ENCODE data around the gene ANKRD2.

ANKRD2 gene

DNA sequence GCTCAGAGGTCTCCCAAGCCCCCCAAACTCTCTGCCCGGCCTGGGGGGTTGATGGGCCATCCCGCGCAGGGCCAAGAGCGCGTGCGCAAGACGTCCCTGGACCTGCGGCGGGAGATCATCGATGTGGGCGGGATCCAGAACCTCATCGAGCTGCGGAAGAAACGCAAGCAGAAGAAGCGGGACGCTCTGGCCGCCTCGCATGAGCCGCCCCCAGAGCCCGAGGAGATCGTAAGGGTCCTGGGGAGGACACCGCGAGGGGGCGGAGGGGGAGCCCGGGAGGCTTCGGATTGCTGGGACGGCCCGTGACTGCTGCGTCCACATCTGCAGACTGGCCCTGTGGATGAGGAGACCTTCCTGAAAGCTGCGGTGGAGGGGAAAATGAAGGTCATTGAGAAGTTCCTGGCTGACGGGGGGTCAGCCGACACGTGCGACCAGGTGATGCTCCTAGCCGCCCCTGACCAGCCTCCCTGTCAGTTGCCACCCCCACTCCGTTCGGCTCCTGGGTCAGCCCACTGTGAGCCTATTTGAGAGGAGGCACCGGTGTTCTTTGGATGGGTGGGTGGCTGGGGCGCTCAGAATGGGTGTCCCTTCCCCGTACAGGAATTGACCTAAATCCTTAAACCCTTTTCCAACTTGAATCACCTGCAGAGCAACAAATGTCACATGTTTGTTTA, 5.7 kb downstream of the ANKRD2 start:
- ChIA-PET POLR2A (no interaction called here), CTCF (interaction anchor here (1.5 kb wide), 1 partner anchor 10 kb away, joined by 4 read pairs; no protein-coding TSS in a partner anchor)
- H3K27me3 ChIP-seq (replicated peaks in 2 of 5; ENCODE audit: control insufficient read depth in 4 of 5, insufficient read depth in 5 of 5, low read length in 4 of 5), result peaks cover 0 to 15% (median 3%) of the 10 kb centered on the region in 5 experiments
- peak overlapping the region in 1 of 7 experiments; percentile 8 for H3K4me3 ChIP-seq (ENCODE audit: control insufficient read depth in 1 of 7, extremely low read depth in 1 of 7, insufficient read depth in 4 of 7, low read depth in 2 of 7, low read length in 6 of 7)
- H3K4me1 ChIP-seq (ENCODE audit: control extremely low read depth in 1 of 4, control insufficient read depth in 4 of 4, insufficient read depth in 4 of 4, low read length in 3 of 4), result no peaks in the 10 kb centered on the region
- no peaks in the 10 kb centered on the region for H3K9me3 ChIP-seq (ENCODE audit: control extremely low read depth in 1 of 5, control insufficient read depth in 4 of 5, insufficient read depth in 2 of 5, low read depth in 1 of 5, low read length in 4 of 5)
- no peaks in the 10 kb centered on the region for H3K36me3 ChIP-seq (ENCODE audit: control insufficient read depth in 4 of 4, insufficient read depth in 4 of 4, low read length in 3 of 4)
- no peak for DNase-seq
- 77% methylated on average over 31 of the region's 40 CpGs for WGBS (ENCODE audit: insufficient coverage)
- H3K27ac ChIP-seq (ENCODE audit: insufficient read depth in 1 of 2, low read depth in 1 of 2, low read length in 2 of 2, poor library complexity in 1 of 2, severe bottlenecking in 2 of 2), result no peak overlapping the region

DNA sequence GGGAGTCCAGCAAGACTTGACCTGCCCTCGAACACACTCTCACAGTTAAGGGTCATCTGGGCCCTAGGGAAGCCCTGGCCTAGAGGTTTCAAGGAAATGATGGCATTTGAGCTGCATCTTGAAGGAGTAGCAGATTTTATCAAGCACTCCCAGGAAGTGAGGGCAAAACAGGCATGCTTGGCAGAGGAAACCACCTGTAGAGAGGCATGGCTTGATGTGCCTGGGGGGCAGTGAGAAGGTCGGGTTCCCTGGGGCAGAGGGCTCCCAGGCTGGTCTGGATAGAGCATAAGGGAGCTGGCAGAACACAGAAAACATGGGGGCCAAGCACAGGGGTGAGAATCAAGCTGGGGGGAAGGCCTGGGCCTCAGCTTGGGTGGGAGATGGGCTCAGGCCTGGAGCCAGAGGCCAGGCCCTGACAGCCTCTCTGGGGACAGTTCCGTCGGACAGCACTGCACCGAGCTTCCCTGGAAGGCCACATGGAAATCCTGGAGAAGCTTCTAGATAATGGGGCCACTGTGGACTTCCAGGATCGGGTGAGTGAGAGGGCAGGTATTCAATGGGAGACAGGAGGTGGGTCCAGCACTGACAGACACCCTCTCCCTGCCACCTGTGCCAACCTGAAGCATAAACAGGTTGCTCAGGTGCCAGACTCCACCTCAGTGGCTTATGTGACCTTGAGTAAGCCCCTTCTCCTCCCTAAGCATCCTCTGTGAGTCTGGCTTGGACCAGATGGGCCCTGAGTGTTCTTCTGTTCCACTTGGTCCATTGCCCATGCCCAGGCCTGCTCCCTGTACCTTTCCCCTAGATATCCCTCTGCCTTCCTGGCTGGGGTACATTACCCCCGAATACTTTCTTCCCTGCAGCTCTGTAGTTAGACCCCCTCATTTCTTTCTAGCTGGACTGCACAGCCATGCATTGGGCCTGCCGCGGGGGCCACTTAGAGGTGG, 8.1 kb downstream of the ANKRD2 start:
- H3K27ac ChIP-seq (ENCODE audit: insufficient read depth in 1 of 2, low read depth in 1 of 2, low read length in 2 of 2, poor library complexity in 1 of 2, severe bottlenecking in 2 of 2), result no peak overlapping the region
- no peaks in the 10 kb centered on the region for H3K36me3 ChIP-seq (ENCODE audit: control insufficient read depth in 4 of 4, insufficient read depth in 4 of 4, low read length in 3 of 4)
- CTCF ChIA-PET, result interaction anchor here (1.1 to 1.2 kb wide), 3 partner anchors 8 to 144 kb away, joined by 3 to 5 read pairs (median 3); partner anchors contain the start of genes ANKRD2 and C10orf62
- POLR2A ChIA-PET, result no interaction called here
- no peak overlapping the region for H3K4me3 ChIP-seq (ENCODE audit: control insufficient read depth in 1 of 7, extremely low read depth in 1 of 7, insufficient read depth in 4 of 7, low read depth in 2 of 7, low read length in 6 of 7)
- DNase-seq, result no peak
- WGBS (ENCODE audit: insufficient coverage), result 99% methylated on average over 8 of the region's 9 CpGs
- no peaks in the 10 kb centered on the region for H3K4me1 ChIP-seq (ENCODE audit: control extremely low read depth in 1 of 4, control insufficient read depth in 4 of 4, insufficient read depth in 4 of 4, low read length in 3 of 4)
- H3K9me3 ChIP-seq (ENCODE audit: control extremely low read depth in 1 of 5, control insufficient read depth in 4 of 5, insufficient read depth in 2 of 5, low read depth in 1 of 5, low read length in 4 of 5), result no peaks in the 10 kb centered on the region
- H3K27me3 ChIP-seq (replicated peaks in 2 of 5; ENCODE audit: control insufficient read depth in 4 of 5, insufficient read depth in 5 of 5, low read length in 4 of 5), result peaks cover 0 to 15% (median 3%) of the 10 kb centered on the region in 5 experiments

DNA sequence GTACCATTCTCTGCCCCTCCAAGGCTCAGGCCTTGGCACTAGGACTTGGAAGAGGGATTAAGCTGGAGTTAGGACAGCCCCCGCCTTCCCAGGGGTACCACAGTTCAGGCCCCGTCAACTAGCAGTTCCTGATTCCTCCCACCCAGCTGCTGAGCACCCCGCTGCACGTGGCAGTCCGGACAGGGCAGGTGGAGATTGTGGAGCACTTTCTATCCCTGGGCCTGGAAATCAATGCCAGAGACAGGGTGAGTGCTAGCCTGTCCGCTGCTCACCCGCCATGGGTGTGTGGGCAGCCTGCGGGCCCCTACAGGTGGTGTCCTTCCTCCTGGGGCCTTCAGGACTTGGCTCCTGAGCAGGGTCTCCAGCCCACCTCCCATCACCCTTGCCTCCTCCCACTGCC, 9.6 kb downstream of the ANKRD2 start:
- POLR2A ChIA-PET, result no interaction called here
- Histone ChIP-seq H3K27ac (ENCODE audit: insufficient read depth in 1 of 2, low read depth in 1 of 2, low read length in 2 of 2, poor library complexity in 1 of 2, severe bottlenecking in 2 of 2) (no peak overlapping the region), H3K4me1 (ENCODE audit: control extremely low read depth in 1 of 4, control insufficient read depth in 4 of 4, insufficient read depth in 4 of 4, low read length in 3 of 4) (no peaks in the 10 kb centered on the region), H3K27me3 (replicated peaks in 2 of 5; ENCODE audit: control insufficient read depth in 4 of 5, insufficient read depth in 5 of 5, low read length in 4 of 5) (peaks cover 0 to 15% (median 3%) of the 10 kb centered on the region in 5 experiments), H3K36me3 (ENCODE audit: control insufficient read depth in 4 of 4, insufficient read depth in 4 of 4, low read length in 3 of 4) (no peaks in the 10 kb centered on the region), H3K9me3 (ENCODE audit: control extremely low read depth in 1 of 5, control insufficient read depth in 4 of 5, insufficient read depth in 2 of 5, low read depth in 1 of 5, low read length in 4 of 5) (no peaks in the 10 kb centered on the region), H3K4me3 (ENCODE audit: control insufficient read depth in 1 of 7, extremely low read depth in 1 of 7, insufficient read depth in 4 of 7, low read depth in 2 of 7, low read length in 6 of 7) (no peak overlapping the region)
- CTCF ChIA-PET, result interaction anchor here (1.0 to 1.1 kb wide), 2 partner anchors 9 to 115 kb away, joined by 3 to 5 read pairs; partner anchors contain the start of gene ANKRD2
- no peak for DNase-seq
- WGBS (ENCODE audit: insufficient coverage), result 100% methylated on average over 7 of the region's 8 CpGs

DNA sequence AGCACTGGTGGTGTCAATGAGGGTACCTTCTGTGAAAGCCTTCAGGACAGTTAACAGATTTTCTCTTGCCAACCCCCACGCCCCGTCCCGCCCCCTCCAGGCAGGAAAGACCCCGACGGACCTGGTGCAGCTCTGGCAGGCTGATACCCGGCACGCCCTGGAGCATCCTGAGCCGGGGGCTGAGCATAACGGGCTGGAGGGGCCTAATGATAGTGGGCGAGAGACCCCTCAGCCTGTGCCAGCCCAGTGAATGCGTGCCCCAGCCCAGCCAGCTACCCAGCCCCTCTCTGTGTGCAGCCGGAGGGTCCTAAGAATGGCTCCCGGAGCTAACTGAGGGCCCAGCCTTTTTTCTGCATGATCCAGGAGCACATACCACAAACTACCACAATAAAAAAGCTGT, 10.9 kb downstream of the ANKRD2 start:
- H3K4me3 ChIP-seq (ENCODE audit: control insufficient read depth in 1 of 7, extremely low read depth in 1 of 7, insufficient read depth in 4 of 7, low read depth in 2 of 7, low read length in 6 of 7), result no peak overlapping the region
- CTCF ChIA-PET, result interaction anchor here (1.3 to 2.1 kb wide), 3 partner anchors 8 to 29 kb away, joined by 4 to 6 read pairs (median 5); no protein-coding TSS in a partner anchor
- 95% methylated on average over 11 of the region's 13 CpGs for WGBS (ENCODE audit: insufficient coverage)

DNA sequence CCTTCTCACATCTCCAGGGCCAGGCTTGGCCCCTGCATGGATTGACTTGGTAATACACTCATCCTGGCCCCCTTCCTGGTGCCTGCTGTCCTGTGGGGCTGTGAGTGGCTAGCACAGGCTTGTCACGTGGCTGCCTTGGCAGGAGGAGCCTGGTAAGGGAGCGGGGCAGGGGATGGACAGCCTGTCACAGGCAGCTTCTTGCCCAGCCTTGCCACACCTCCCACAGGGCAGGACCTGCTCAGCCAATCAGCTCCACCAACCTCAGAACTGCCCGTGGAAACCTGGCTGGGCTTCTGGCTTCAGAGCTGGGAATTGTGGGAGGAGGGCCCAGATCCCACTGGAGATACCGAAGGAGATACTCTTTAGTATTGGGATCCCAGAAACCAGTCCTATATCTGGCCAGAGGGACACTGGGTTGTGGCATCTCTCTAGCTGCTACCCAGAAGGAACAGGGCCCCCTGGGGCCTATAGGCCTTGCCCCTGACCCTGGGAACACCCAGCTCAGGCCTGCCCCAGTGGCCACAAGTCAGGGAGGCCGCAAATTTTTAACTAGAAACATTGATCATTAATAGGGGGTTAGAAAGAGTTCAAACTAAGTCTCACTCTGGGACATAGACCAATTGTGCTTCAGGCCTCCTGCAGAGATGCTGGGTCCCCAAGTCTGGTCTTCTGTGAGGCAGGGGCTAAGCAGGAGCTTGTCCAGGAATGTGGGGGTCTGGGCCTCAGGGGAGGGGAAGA, 11.7 kb downstream of the ANKRD2 start, which contains the start of gene HOGA1:
Gene HOGA1, plus strand, starts transcription at position 330 of the 738 bp plus-strand sequence. Its CDS starts 315 bp downstream, at position 645.
- ChIA-PET POLR2A (no interaction called here), CTCF (interaction anchor here (1.3 to 2.1 kb wide), 3 partner anchors 8 to 28 kb away, joined by 4 to 5 read pairs (median 5); partner anchors contain the start of gene ANKRD2)
- Histone ChIP-seq H3K27me3 (replicated peaks in 2 of 5; ENCODE audit: control insufficient read depth in 4 of 5, insufficient read depth in 5 of 5, low read length in 4 of 5) (no peaks in the 10 kb centered on the region), H3K36me3 (ENCODE audit: control insufficient read depth in 4 of 4, insufficient read depth in 4 of 4, low read length in 3 of 4) (no peaks in the 10 kb centered on the region), H3K4me3 (ENCODE audit: control insufficient read depth in 1 of 7, extremely low read depth in 1 of 7, insufficient read depth in 4 of 7, low read depth in 2 of 7, low read length in 6 of 7) (no peak within 1 kb of the TSS), H3K27ac (ENCODE audit: insufficient read depth in 1 of 2, low read depth in 1 of 2, low read length in 2 of 2, poor library complexity in 1 of 2, severe bottlenecking in 2 of 2) (no peak within 1 kb of the TSS), H3K9me3 (ENCODE audit: control extremely low read depth in 1 of 5, control insufficient read depth in 4 of 5, insufficient read depth in 2 of 5, low read depth in 1 of 5, low read length in 4 of 5) (no peaks in the 10 kb centered on the region), H3K4me1 (ENCODE audit: control extremely low read depth in 1 of 4, control insufficient read depth in 4 of 4, insufficient read depth in 4 of 4, low read length in 3 of 4) (no peaks in the 10 kb centered on the region)
- 100% methylated on average over 2 of the region's 5 CpGs for WGBS (ENCODE audit: insufficient coverage)
- DNase-seq, result no peak

More for the DNA sequence above, 10.9 kb downstream of the ANKRD2 start:
- Histone ChIP-seq H3K36me3 (ENCODE audit: control insufficient read depth in 4 of 4, insufficient read depth in 4 of 4, low read length in 3 of 4) (no peaks in the 10 kb centered on the region), H3K4me1 (ENCODE audit: control extremely low read depth in 1 of 4, control insufficient read depth in 4 of 4, insufficient read depth in 4 of 4, low read length in 3 of 4) (no peaks in the 10 kb centered on the region), H3K27ac (ENCODE audit: insufficient read depth in 1 of 2, low read depth in 1 of 2, low read length in 2 of 2, poor library complexity in 1 of 2, severe bottlenecking in 2 of 2) (no peak overlapping the region), H3K9me3 (ENCODE audit: control extremely low read depth in 1 of 5, control insufficient read depth in 4 of 5, insufficient read depth in 2 of 5, low read depth in 1 of 5, low read length in 4 of 5) (no peaks in the 10 kb centered on the region), H3K27me3 (replicated peaks in 2 of 5; ENCODE audit: control insufficient read depth in 4 of 5, insufficient read depth in 5 of 5, low read length in 4 of 5) (peaks cover 0 to 5% (median 3%) of the 10 kb centered on the region in 5 experiments)
- POLR2A ChIA-PET, result no interaction called here
- no peak for DNase-seq

DNA sequence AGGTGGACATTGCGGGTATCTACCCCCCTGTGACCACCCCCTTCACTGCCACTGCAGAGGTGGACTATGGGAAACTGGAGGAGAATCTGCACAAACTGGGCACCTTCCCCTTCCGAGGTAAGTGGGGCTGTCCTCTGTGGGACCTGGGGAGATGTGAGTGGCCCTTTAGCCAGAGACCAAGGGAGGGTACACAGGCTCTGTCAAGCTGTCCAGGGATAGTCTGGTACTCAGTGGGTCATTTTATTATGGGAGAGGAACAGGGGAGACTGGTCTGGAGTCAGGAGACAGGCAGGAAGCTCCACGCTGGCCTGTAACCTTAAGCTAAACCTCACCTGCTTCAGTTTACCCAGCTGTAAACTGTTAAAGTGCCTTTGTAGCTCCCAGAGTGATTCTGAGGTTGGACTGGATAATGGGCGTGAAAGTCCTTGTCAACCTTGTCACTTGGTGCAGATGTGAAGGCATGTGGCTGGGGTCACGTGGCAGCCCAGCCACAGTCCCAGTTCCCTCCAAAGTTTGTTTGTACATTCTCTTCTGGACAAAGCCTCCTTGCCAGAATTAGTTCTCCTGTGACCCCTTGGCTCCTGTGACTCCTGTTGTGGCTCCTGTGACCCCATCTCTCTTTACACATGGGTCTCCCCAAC, 12.3 kb downstream of the ANKRD2 start:
- ChIA-PET POLR2A (no interaction called here), CTCF (interaction anchor here (1.2 to 2.1 kb wide), 3 partner anchors 13 to 64 kb away, joined by 3 to 5 read pairs (median 5); partner anchors contain the start of gene ANKRD2)
- Histone ChIP-seq H3K4me1 (ENCODE audit: control extremely low read depth in 1 of 4, control insufficient read depth in 4 of 4, insufficient read depth in 4 of 4, low read length in 3 of 4) (no peaks in the 10 kb centered on the region), H3K27ac (ENCODE audit: insufficient read depth in 1 of 2, low read depth in 1 of 2, low read length in 2 of 2, poor library complexity in 1 of 2, severe bottlenecking in 2 of 2) (no peak overlapping the region), H3K9me3 (ENCODE audit: control extremely low read depth in 1 of 5, control insufficient read depth in 4 of 5, insufficient read depth in 2 of 5, low read depth in 1 of 5, low read length in 4 of 5) (no peaks in the 10 kb centered on the region), H3K36me3 (ENCODE audit: control insufficient read depth in 4 of 4, insufficient read depth in 4 of 4, low read length in 3 of 4) (no peaks in the 10 kb centered on the region), H3K4me3 (ENCODE audit: control insufficient read depth in 1 of 7, extremely low read depth in 1 of 7, insufficient read depth in 4 of 7, low read depth in 2 of 7, low read length in 6 of 7) (no peak overlapping the region), H3K27me3 (replicated peaks in 2 of 5; ENCODE audit: control insufficient read depth in 4 of 5, insufficient read depth in 5 of 5, low read length in 4 of 5) (no peaks in the 10 kb centered on the region)
- no peak for DNase-seq
- WGBS (ENCODE audit: insufficient coverage), result 92% methylated on average over 3 of the region's 5 CpGs

All from common myeloid progenitor, CD34-positive (primary cell).